Mucosa of descending colon (tissue), 3 donors: Measurements from ENCODE around the gene TREH. TPM values are rescaled to one million over a fixed set of nuclear protein-coding genes. Genes with fewer than 3 reads are reported as not detected.

Experiments used
- ATAC-seq: fragments of 200-7000 bp; cut with Tn5 transposase; one replicate; pipeline ENCODE4 v1.9.1; 2020; ENCODE audit warnings: mild to moderate bottlenecking, moderate library complexity
- DNase-seq, 3 donors: peaks; one replicate each; pipeline ENCODE4 v3.0.0-alpha.2; 2020
- H3K36me3 ChIP-seq: fragments of 200-600 bp; one replicate; pipeline ENCODE4 v1.8.0; 2021; ENCODE audit warnings: low read depth, mild to moderate bottlenecking
- H3K4me1 ChIP-seq: fragments of 200-600 bp; one replicate; pipeline ENCODE4 v1.8.0; 2021; ENCODE audit warnings: low read depth, mild to moderate bottlenecking
- H3K4me3 ChIP-seq: fragments of 200-600 bp; one replicate; pipeline ENCODE4 v1.8.0; 2021; ENCODE audit warnings: mild to moderate bottlenecking
- H3K9me3 ChIP-seq: fragments of 200-600 bp; one replicate; pipeline ENCODE4 v1.8.0; 2021; ENCODE audit warnings: mild to moderate bottlenecking
- CTCF ChIP-seq: fragments of 200-600 bp; IDR thresholded peaks from one replicate; pipeline ENCODE4 v1.8.0; 2022; ENCODE audit warnings: antibody characterized with exemption, mild to moderate bottlenecking
- intact Hi-C, 2 donors: fragments of 100-400 bp; cut with DNase I in 1 of 2; cut with micrococcal nuclease in 1 of 2; formaldehyde crosslinking; loops; one replicate each; pipeline versions ENCODE4 v1.11.0 to v1.11.1; 2022; cut with DNase I, micrococcal nuclease
- total RNA-seq, 3 donors: library from RNA; stranded (reverse); fragmentation: NEBNext Ultra II Directional in 2 of 3; extraction: Animal tissue kit (Norgen Biotek cat#: 25700) in 2 of 3; gene quantifications; one replicate each; pipeline versions ENCODE4 v1.2.1 to v1.2.4, GENCODE V29; 2021 to 2023
- donor health status: DM: no; HTN: no; CAD: no; lungs with moderate emphysema.
- donor health status: DM: no; HTN: no; CAD: no.
- donor health status: DM: no; HTN: yes; CAD: no.

Gene TREH
- total RNA-seq, 3 donors from 2014 or later: 1.1 to 3.9 (median 2.2) TPM

GRCh38 chr11:118671254-118671653 lies 8.2 kb downstream of the TREH start:
- Histone ChIP-seq H3K4me1 (no peaks in the 10 kb centered on the region), H3K4me3 (no peak overlapping the region), H3K9me3 (no peaks in the 10 kb centered on the region), H3K36me3 (no peaks in the 10 kb centered on the region)
- intact Hi-C loops: no loop called here
- DNase-seq (no peak), ATAC-seq (no peak)
- no peak for TF ChIP-seq CTCF

- peak; percentile 26 for ATAC-seq
- no peaks in the 10 kb centered on the region for H3K4me1 ChIP-seq
- DNase-seq: no peak
- no peak overlapping the region for H3K4me3 ChIP-seq
- H3K36me3 ChIP-seq: no peaks in the 10 kb centered on the region
- no peak for TF ChIP-seq CTCF
- no peaks in the 10 kb centered on the region for H3K9me3 ChIP-seq
- intact Hi-C loops: no loop called here
Measured at GRCh38 chr11:118670063-118670462, 9.4 kb downstream of the TREH start.

GRCh38 chr11:118666371-118666770 lies 13.1 kb downstream of the TREH start:
- Histone ChIP-seq H3K9me3 (no peaks in the 10 kb centered on the region), H3K4me1 (no peaks in the 10 kb centered on the region), H3K4me3 (no peak overlapping the region), H3K36me3 (no peaks in the 10 kb centered on the region)
- DNase-seq (no peak), ATAC-seq (no peak)
- intact Hi-C loops: no loop called here
- no peak for TF ChIP-seq CTCF

GRCh38 chr11:118663902-118664301 lies 15.5 kb downstream of the TREH start:
- H3K9me3 ChIP-seq: no peaks in the 10 kb centered on the region
- no peak for ATAC-seq

GRCh38 chr11:118663381-118663780 lies 16.1 kb downstream of the TREH start:
- intact Hi-C loops: no loop called here

More at GRCh38 chr11:118663902-118664301, 15.5 kb downstream of the TREH start:
- Histone ChIP-seq H3K4me3 (no peak overlapping the region), H3K4me1 (peaks cover 9% of the 10 kb centered on the region), H3K36me3 (no peaks in the 10 kb centered on the region)
- no peak for TF ChIP-seq CTCF
- intact Hi-C loops: no loop called here
- DNase-seq: no peak

More at GRCh38 chr11:118663381-118663780, 16.1 kb downstream of the TREH start:
- peaks cover 9% of the 10 kb centered on the region for H3K4me1 ChIP-seq
- H3K9me3 ChIP-seq: no peaks in the 10 kb centered on the region
- DNase-seq: no peak
- no peaks in the 10 kb centered on the region for H3K36me3 ChIP-seq
- no peak overlapping the region for H3K4me3 ChIP-seq
- no peak for TF ChIP-seq CTCF
- no peak for ATAC-seq
